ENCODE measurements around the gene ZNF574.
"Not testable (repeated sequence)": the region's sequence is repeated elsewhere in the genome, so short reads cannot be mapped to it uniquely, and the experiment has no call there.

Gene ZNF574

DNA sequence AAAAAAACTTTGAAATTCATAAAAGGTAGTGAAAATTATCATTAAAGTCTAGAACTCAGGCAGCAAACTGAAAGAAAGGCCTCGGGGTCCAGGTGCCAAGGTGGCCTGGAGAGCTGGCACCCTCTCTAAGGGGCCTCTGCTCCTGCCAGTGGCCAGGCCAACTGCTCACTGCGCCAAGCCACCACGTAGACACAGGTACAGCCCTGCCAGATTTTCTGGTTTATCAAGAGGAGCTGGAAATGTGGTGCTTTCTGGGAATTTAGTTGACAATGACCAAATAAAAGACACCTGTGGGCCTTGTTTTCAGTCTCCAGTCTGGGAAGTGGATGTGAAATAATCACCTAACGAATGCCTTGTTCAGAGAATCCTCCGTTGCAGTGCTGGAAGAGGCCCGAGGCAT lies 22.8 kb downstream of the ZNF574 start:
- H3K27me3 Mint-ChIP-seq, result no peaks in the 10 kb centered on the region
- H3K4me3 Mint-ChIP-seq, result no peak overlapping the region
- peaks cover 16% of the 10 kb centered on the region for H3K36me3 Mint-ChIP-seq
- no peaks in the 10 kb centered on the region for H3K9me3 Mint-ChIP-seq
- no peak overlapping the region for H3K27ac Mint-ChIP-seq
- H3K4me1 Mint-ChIP-seq, result peaks cover 5% of the 10 kb centered on the region

GRCh38 chr19:42099336-42099925 lies 23.5 kb downstream of the ZNF574 start:
- H3K27me3 Mint-ChIP-seq, result no peaks in the 10 kb centered on the region
- peaks cover 15% of the 10 kb centered on the region for H3K36me3 Mint-ChIP-seq
- no peak overlapping the region for H3K27ac Mint-ChIP-seq
- no peaks in the 10 kb centered on the region for H3K9me3 Mint-ChIP-seq
- H3K4me1 Mint-ChIP-seq, result peaks cover 5% of the 10 kb centered on the region
- H3K4me3 Mint-ChIP-seq, result no peak overlapping the region

DNA sequence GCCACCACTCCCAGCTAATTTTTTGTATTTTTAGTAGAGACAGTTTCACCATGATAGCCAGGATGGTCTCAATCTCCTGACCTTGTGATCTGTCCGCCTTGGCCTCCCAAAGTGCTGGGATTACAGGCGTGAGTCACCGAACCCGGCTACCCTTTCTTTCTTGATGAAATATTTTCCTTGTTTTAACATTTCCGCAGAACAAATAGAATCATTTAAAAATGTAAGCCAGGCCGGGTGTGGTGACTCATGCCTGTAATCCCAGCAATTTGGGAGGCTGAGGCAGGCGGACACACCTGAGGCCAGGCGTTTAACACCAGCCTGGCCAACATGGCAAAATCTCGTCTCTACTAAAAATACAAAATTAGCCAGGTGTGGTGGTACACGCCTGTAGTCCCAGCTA lies 24.3 kb downstream of the ZNF574 start:
- H3K9me3 Mint-ChIP-seq, H3K4me3 Mint-ChIP-seq, H3K27me3 Mint-ChIP-seq, H3K27ac Mint-ChIP-seq: not testable (repeated sequence)
- Mint-ChIP-seq H3K36me3 (peaks cover 20% of the 10 kb centered on the region), H3K4me1 (peaks cover 10% of the 10 kb centered on the region)

DNA sequence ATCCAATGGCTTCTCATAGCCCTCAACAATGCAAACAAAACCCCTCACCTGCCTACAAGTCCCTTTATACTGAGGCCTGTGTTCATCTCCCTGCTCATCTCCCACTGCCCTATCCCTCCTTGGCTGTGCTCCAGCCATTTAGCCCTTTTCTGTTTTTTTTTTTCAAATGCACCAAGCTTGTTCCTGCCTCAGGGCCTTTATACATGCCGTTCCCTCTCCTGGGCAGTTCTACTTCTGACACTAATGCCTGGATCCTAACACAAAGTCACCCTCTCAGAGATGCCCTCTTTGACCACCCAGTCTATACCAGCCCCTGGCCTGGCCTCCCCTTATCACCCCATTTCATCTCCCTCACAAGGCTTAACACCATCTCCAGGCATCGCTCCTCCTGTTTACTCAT lies 26.9 kb downstream of the ZNF574 start:
- Mint-ChIP-seq H3K36me3 (peaks cover 19% of the 10 kb centered on the region), H3K9me3 (no peaks in the 10 kb centered on the region), H3K4me1 (peaks cover 22% of the 10 kb centered on the region), H3K4me3 (no peak overlapping the region), H3K27me3 (no peaks in the 10 kb centered on the region), H3K27ac (peak overlapping the region; percentile 38)

GRCh38 chr19:42105368-42105767 lies 29.4 kb downstream of the ZNF574 start:
- H3K4me1 Mint-ChIP-seq, result peaks cover 35% of the 10 kb centered on the region
- peak overlapping the region; percentile 27 for H3K4me3 Mint-ChIP-seq
- H3K9me3 Mint-ChIP-seq, result no peaks in the 10 kb centered on the region
- H3K36me3 Mint-ChIP-seq, result peaks cover 16% of the 10 kb centered on the region
- H3K27me3 Mint-ChIP-seq, result no peaks in the 10 kb centered on the region
- H3K27ac Mint-ChIP-seq, result peak overlapping the region; percentile 80

- no peaks in the 10 kb centered on the region for H3K27me3 Mint-ChIP-seq
- no peak overlapping the region for H3K4me3 Mint-ChIP-seq
- H3K36me3 Mint-ChIP-seq, result peaks cover 21% of the 10 kb centered on the region
- peaks cover 55% of the 10 kb centered on the region for H3K4me1 Mint-ChIP-seq
- H3K9me3 Mint-ChIP-seq, result no peaks in the 10 kb centered on the region
- H3K27ac Mint-ChIP-seq, result peak overlapping the region; percentile 5
Measured at GRCh38 chr19:42108527-42109389, 32.8 kb downstream of the ZNF574 start.

DNA sequence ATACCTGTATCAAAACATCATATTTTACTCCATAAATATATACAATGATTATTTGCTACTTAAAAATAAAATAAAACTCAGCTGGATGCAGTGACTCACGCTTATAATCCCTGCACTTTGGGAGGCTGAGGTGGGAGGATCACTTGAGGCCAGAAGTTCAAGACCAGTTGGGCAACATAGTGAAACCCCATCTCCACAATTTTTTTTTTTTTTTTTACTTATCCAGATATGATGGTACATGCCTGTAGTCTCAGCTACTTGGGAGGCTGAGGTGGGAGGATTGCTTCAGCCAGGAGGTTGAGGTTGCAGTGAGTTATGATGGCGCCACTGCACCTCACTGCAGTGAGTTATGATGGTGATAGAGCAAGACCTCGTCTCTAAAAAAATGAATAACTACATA lies 33.9 kb downstream of the ZNF574 start:
- H3K27ac Mint-ChIP-seq, result no peak overlapping the region
- no peak overlapping the region for H3K4me3 Mint-ChIP-seq
- no peaks in the 10 kb centered on the region for H3K9me3 Mint-ChIP-seq
- H3K27me3 Mint-ChIP-seq, result no peaks in the 10 kb centered on the region
- H3K36me3 Mint-ChIP-seq, result peaks cover 19% of the 10 kb centered on the region
- peaks cover 60% of the 10 kb centered on the region for H3K4me1 Mint-ChIP-seq

- no peak overlapping the region for H3K4me3 Mint-ChIP-seq
- peaks cover 17% of the 10 kb centered on the region for H3K36me3 Mint-ChIP-seq
- H3K4me1 Mint-ChIP-seq, result peaks cover 58% of the 10 kb centered on the region
Measured at GRCh38 chr19:42110658-42111057, 34.7 kb downstream of the ZNF574 start.

GRCh38 chr19:42111384-42111783 lies 35.4 kb downstream of the ZNF574 start:
- Mint-ChIP-seq H3K4me1 (peaks cover 58% of the 10 kb centered on the region), H3K9me3 (no peaks in the 10 kb centered on the region), H3K36me3 (peaks cover 19% of the 10 kb centered on the region), H3K4me3 (no peak overlapping the region), H3K27me3 (no peaks in the 10 kb centered on the region), H3K27ac (peak overlapping the region; percentile 88)

More at GRCh38 chr19:42110658-42111057, 34.7 kb downstream of the ZNF574 start:
- Mint-ChIP-seq H3K27me3 (no peaks in the 10 kb centered on the region), H3K27ac (peak overlapping the region; percentile 88), H3K9me3 (no peaks in the 10 kb centered on the region)

- H3K36me3 Mint-ChIP-seq, result peaks cover 19% of the 10 kb centered on the region
Measured at GRCh38 chr19:42111811-42112210, 35.8 kb downstream of the ZNF574 start.

DNA sequence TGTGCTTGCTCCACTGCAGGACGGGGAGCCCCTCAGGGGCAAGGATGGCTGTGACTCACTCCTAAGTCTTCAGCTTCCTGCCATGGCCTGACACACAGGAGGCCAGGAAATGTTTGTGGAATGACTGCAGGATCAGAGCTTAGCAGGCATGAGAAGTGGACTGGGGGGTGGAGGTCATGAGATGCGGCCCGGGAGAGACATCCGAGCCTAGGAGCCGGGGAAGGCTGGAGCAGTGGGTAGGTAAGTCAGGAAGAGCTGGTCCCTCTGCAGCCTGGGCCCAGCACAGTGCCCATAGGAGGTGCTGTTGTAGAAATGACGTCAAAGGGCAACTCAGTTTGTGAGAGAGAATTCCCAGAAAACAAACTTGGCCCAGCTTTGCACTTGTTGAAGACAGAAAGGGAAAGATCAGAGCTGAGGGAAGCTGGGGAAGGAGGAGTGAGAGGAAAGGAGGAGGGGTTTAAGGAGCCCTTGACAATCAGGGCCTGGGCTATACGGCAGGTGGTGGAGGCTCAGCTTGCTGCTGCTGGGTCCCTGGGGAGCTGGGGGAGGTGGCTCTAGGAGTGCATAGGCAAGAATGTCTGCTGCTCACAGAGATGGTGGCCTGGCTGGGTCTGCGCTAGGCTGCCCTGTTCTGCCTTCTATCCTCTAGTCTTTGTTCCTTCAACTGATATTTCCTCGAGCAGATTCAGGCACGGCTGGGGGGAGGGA lies 37.8 kb downstream of the ZNF574 start:
- H3K36me3 Mint-ChIP-seq, result peaks cover 26% of the 10 kb centered on the region
- peaks cover 53% of the 10 kb centered on the region for H3K4me1 Mint-ChIP-seq
- peak overlapping the region; percentile 43 for H3K4me3 Mint-ChIP-seq

More at GRCh38 chr19:42111811-42112210, 35.8 kb downstream of the ZNF574 start:
- Mint-ChIP-seq H3K4me3 (no peak overlapping the region), H3K4me1 (peaks cover 58% of the 10 kb centered on the region), H3K9me3 (no peaks in the 10 kb centered on the region), H3K27me3 (no peaks in the 10 kb centered on the region), H3K27ac (peak overlapping the region; percentile 88)

GRCh38 chr19:42114412-42114811 lies 38.4 kb downstream of the ZNF574 start:
- H3K9me3 Mint-ChIP-seq, result no peaks in the 10 kb centered on the region
- no peak overlapping the region for H3K27ac Mint-ChIP-seq
- no peak overlapping the region for H3K4me3 Mint-ChIP-seq
- no peaks in the 10 kb centered on the region for H3K27me3 Mint-ChIP-seq
- H3K4me1 Mint-ChIP-seq, result peaks cover 51% of the 10 kb centered on the region
- H3K36me3 Mint-ChIP-seq, result peaks cover 28% of the 10 kb centered on the region

More for the DNA sequence above, 37.8 kb downstream of the ZNF574 start:
- Mint-ChIP-seq H3K27ac (peak overlapping the region; percentile 77), H3K9me3 (no peaks in the 10 kb centered on the region), H3K27me3 (no peaks in the 10 kb centered on the region)

DNA sequence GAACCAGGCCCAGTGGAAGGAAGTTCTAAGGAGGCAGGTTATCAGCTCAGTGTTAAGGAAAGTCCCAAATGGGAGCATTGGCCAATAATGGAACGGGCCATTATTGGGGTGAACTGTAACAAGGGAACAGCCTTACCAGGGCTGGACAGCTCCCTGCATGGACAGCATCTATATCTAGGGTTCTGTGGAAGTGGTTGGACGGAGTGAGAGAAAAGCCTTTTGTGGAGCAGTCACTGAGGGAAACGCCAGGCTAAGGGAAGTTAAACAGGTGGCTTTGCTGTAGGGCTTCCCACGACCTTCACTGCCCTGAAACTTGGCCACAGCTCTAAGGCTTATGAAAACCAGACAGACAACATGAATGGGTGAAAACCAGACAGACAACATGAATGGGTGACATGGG lies 39.3 kb downstream of the ZNF574 start:
- peak overlapping the region; percentile 59 for H3K27ac Mint-ChIP-seq
- no peak overlapping the region for H3K4me3 Mint-ChIP-seq
- no peaks in the 10 kb centered on the region for H3K27me3 Mint-ChIP-seq
- H3K36me3 Mint-ChIP-seq, result peaks cover 28% of the 10 kb centered on the region
- peaks cover 51% of the 10 kb centered on the region for H3K4me1 Mint-ChIP-seq
- H3K9me3 Mint-ChIP-seq, result no peaks in the 10 kb centered on the region

GRCh38 chr19:42115705-42116104 lies 39.7 kb downstream of the ZNF574 start:
- H3K4me3 Mint-ChIP-seq, result no peak overlapping the region
- no peaks in the 10 kb centered on the region for H3K27me3 Mint-ChIP-seq
- H3K27ac Mint-ChIP-seq, result peak overlapping the region; percentile 2
- H3K4me1 Mint-ChIP-seq, result peaks cover 56% of the 10 kb centered on the region
- peaks cover 28% of the 10 kb centered on the region for H3K36me3 Mint-ChIP-seq
- H3K9me3 Mint-ChIP-seq, result no peaks in the 10 kb centered on the region

- peak overlapping the region; percentile 92 for H3K27ac Mint-ChIP-seq
- H3K36me3 Mint-ChIP-seq, result peaks cover 27% of the 10 kb centered on the region
- H3K9me3 Mint-ChIP-seq, result no peaks in the 10 kb centered on the region
- H3K4me1 Mint-ChIP-seq, result peaks cover 58% of the 10 kb centered on the region
- no peaks in the 10 kb centered on the region for H3K27me3 Mint-ChIP-seq
- H3K4me3 Mint-ChIP-seq, result no peak overlapping the region
Measured at GRCh38 chr19:42116308-42117075, 40.5 kb downstream of the ZNF574 start.

All from activated naive CD4-positive, alpha-beta T cell treated with anti-CD3 and anti-CD28 coated beads, Interleukin-2, amount 50 U/mL, for 24 hours (primary cell).